GM18873 (cell line): ENCODE results near the gene TMEM38B.

Source experiments
- ATAC-seq: cut with Tn5 transposase; IDR thresholded peaks from one replicate; pipeline ENCODE4 v1.9.1; 2021; ENCODE audit warnings: mild to moderate bottlenecking, moderate library complexity, moderate number of reproducible peaks; ENCODE audit not compliant: unreplicated experiment, low FRiP score

The TMEM38B gene

GRCh38 chr9:105694190-105694847 is at the start of gene TMEM38B:
Gene TMEM38B, plus strand, starts transcription at chr9:105694541. Its CDS starts 120 bp downstream, at chr9:105694661.
- ATAC-seq = peak; percentile 42

- no peak for ATAC-seq
Observed at GRCh38 chr9:105646879-105647594, 47.3 kb upstream of the TMEM38B start.

- no peak for ATAC-seq
Observed at GRCh38 chr9:105647595-105648349, 46.6 kb upstream of the TMEM38B start.

GRCh38 chr9:105651806-105652205 is 42.5 kb upstream of the TMEM38B start:
- no peak for ATAC-seq

- peak; percentile 40 for ATAC-seq
Observed at GRCh38 chr9:105656131-105656921, 38.0 kb upstream of the TMEM38B start.

GRCh38 chr9:105658351-105658750 is 36.0 kb upstream of the TMEM38B start:
- no peak for ATAC-seq

- ATAC-seq = no peak
Observed at GRCh38 chr9:105661011-105661410, 33.3 kb upstream of the TMEM38B start.

- peak; percentile 79 for ATAC-seq
Observed at GRCh38 chr9:105662184-105663104, 31.9 kb upstream of the TMEM38B start, which contains the start of gene TAL2. Gene TAL2, plus strand, starts transcription at chr9:105662457. Its CDS starts 40 bp downstream, at chr9:105662497.

GRCh38 chr9:105663914-105664313 is 30.4 kb upstream of the TMEM38B start:
- no peak for ATAC-seq

GRCh38 chr9:105667867-105668266 is 26.5 kb upstream of the TMEM38B start:
- ATAC-seq = no peak

- no peak for ATAC-seq
Observed at GRCh38 chr9:105670315-105670714, 24.0 kb upstream of the TMEM38B start.

GRCh38 chr9:105670775-105671174 is 23.6 kb upstream of the TMEM38B start:
- ATAC-seq = no peak

- ATAC-seq = no peak
Observed at GRCh38 chr9:105672711-105673234, 21.6 kb upstream of the TMEM38B start.

GRCh38 chr9:105673850-105674387 is 20.4 kb upstream of the TMEM38B start:
- ATAC-seq = no peak

- ATAC-seq = no peak
Observed at GRCh38 chr9:105676351-105676923, 17.9 kb upstream of the TMEM38B start.

GRCh38 chr9:105678163-105678562 is 16.2 kb upstream of the TMEM38B start:
- ATAC-seq = no peak

- no peak for ATAC-seq
Observed at GRCh38 chr9:105678781-105679180, 15.6 kb upstream of the TMEM38B start.

- ATAC-seq = no peak
Observed at GRCh38 chr9:105679257-105680022, 14.9 kb upstream of the TMEM38B start.
